ENCODE results near the gene ZNF662.

DNA sequence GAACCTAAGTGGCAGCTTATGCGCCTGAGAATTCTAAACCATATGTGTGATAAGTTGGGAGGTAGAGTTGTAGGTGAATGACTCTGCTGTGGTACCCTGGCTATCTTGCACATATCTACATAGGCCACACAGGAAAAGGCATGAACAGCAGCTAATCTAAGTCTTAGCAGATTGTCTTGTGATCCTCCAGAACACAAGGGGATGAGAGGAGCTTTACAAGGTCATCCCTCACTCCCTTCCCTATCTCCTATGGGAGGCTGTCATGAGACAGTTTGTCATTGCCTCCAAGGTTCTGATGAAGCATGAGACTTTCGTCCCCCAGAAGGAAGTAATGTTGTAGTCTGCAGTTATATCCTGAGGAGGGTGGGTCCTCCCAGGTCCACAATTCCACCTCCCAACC, 3.7 kb upstream of the ZNF662 start:
- TF ChIP-seq, protein P1, sequence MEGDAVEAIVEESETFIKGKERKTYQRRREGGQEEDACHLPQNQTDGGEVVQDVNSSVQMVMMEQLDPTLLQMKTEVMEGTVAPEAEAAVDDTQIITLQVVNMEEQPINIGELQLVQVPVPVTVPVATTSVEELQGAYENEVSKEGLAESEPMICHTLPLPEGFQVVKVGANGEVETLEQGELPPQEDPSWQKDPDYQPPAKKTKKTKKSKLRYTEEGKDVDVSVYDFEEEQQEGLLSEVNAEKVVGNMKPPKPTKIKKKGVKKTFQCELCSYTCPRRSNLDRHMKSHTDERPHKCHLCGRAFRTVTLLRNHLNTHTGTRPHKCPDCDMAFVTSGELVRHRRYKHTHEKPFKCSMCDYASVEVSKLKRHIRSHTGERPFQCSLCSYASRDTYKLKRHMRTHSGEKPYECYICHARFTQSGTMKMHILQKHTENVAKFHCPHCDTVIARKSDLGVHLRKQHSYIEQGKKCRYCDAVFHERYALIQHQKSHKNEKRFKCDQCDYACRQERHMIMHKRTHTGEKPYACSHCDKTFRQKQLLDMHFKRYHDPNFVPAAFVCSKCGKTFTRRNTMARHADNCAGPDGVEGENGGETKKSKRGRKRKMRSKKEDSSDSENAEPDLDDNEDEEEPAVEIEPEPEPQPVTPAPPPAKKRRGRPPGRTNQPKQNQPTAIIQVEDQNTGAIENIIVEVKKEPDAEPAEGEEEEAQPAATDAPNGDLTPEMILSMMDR (IDR thresholded peaks at IDR 0.05) = no peak
- no peak for TF ChIP-seq POLR2A (IDR thresholded peaks at IDR 0.05)
- no peak for TF ChIP-seq POLR2AphosphoS5 (IDR thresholded peaks at IDR 0.05)
